ENCODE measurements around the gene CFHR5. TPM values are rescaled to one million over a fixed set of nuclear protein-coding genes. Genes with fewer than 3 reads are reported as not detected.
"Not testable (repeated sequence)": the region's sequence is repeated elsewhere in the genome, so short reads cannot be mapped to it uniquely, and the experiment has no call there.

The CFHR5 gene
- total RNA-seq: not detected
- long read RNA-seq: 0 reads

DNA sequence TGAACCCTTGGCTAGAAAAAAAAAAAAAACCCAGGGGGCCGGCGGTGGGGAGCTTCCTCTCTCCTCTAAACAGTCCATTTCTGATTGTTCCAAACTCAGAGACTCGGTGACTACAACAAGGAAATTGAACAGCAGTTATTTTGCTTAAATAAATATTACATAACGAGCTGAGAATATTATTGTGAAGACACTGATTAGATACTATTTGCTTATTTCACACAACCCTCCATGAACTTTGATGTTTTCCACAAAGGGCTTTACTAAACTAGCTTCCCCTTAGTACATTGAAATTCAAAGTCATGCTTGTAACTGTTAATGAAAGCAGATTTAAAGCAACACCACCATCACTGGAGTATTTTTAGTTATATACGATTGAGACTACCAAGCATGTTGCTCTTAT, at the start of gene CFHR5:
Gene CFHR5 (plus strand): TSS at position 279 of the 400 bp plus-strand sequence. CDS start 109 bp downstream, at position 388.
- intact Hi-C loops (cut with DNase I): no loop called here
- DNase-seq: no peak
- no peak for ATAC-seq (ENCODE audit: poor library complexity)

DNA sequence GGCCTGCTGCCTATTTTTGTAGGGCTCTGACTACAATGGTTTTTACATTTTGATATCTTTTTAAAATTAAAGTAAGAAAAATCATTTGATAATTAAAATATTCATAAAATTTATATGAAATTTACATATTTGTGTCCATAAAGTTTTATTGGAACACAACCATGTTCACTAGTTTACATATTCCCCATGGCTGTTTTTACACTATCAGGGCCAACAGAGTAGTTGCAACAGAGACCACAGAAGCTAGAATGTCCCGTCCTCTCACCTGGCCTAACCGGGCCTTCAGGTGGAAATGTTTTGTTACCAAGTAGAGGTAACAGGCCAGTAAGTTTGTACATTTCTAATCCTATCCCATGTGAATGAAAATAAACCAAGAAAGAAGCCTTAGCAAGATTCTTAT, 44.5 kb upstream of the CFHR5 start:
- DNase-seq; ATAC-seq (ENCODE audit: poor library complexity); intact Hi-C loops (cut with DNase I): not testable (repeated sequence)

DNA sequence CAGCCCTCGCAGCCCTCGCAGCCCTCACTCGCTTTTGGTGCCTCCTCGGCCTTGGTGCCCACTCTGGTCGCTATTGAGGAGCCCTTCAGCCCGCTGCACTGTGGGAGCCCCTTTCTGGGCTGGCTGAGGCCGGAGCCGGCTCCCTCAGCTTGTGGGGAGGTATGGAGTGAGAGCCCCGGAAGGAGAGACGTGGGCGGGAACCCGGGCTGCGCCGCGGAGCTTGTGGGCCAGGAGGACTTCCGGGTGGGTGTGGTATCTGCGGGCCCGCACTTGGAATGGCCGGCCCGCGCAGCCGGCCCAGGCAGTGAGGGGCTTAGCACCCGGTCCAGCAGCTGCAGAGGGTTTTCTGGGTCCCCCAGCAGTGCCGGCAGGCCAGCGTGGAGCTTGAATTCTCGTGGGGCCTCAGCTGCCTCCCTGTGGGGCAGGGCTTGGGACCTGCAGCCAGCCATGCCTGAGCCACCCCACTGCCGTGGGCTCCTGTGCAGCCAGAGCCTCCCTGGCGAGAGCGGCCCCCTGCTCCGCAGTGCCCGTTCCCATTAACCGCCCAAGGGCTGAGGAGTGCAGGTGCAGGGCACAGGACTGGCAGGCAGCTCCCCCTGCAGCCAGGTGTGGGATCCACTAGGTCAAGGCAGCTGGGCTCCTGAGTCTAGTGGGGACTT, 43.7 kb upstream of the CFHR5 start:
- DNase-seq (peak; percentile 29), ATAC-seq (ENCODE audit: poor library complexity) (no peak)
- intact Hi-C loops (cut with DNase I): no loop called here

DNA sequence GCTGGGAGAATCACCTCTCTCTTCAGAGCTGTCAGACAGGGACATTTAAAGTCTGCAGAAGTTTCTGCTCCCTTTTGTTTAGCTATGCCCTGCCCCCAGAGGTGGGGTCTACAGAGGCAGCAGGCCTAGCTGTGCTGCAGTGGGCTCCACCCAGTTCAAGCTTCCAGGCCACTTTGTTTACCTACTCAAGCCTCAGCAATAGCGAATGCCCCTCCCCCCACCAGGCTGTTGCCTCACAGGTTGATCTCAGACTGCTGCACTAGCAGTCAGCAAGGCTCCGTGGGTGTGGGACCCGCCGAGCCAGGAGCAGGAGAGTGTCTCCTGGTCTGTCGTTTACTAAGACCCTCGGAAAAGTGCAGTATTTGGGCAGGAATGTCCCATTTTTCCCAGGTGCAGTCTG, 35.9 kb upstream of the CFHR5 start:
- DNase-seq; ATAC-seq (ENCODE audit: poor library complexity); intact Hi-C loops (cut with DNase I): not testable (repeated sequence)

DNA sequence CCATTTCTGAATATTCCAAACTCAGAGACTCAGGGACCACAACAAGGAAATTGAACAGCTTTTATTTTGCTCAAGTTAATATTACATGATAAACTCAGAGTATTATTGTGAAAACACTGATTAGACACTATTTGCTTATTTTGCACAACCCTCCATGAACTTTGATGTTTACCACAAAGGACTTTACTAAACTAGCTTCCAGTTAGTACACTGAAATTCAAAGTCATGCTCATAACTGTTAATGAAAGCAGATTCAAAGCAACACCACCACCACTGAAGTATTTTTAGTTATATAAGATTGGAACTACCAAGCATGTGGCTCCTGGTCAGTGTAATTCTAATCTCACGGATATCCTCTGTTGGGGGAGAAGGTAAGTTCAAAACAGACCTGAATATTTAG, 33.8 kb upstream of the CFHR5 start, which contains the start of gene CFHR2:
Gene CFHR2 (plus strand): TSS at position 171 of the 400 bp plus-strand sequence. CDS start 143 bp downstream, at position 314.
- DNase-seq; ATAC-seq (ENCODE audit: poor library complexity); intact Hi-C loops (cut with DNase I): not testable (repeated sequence)

DNA sequence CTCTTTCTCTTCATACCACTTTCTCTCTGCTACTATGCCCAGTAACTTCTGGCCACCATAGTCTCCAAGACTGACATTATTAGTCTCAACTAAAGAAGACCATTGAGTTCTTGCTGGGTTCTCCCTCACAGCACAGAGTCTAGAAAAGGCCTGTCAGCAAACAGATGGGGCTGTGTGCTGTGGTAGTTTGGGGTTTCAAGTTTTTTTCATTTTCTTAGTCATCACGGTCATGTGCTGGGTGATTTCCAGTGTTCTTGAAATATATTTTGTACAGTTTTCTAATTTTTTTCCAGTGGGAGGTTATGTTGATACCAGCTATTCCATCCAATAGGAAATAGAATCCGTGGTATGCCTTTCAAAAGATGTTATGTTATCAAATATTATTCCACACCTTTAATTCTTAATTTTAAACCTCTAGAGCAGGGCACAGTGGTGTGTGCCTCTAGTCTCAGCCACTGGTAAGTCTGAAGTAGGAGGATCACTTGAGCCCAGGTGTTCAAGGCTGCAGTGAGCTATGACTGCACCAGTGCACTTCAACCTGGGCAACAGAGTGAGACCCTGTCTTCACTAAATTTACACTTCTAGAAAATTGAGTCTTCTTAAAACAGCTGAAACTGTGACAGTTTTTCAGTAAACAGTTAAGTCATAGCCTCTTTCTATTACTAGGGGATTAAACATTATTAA, 25.5 kb upstream of the CFHR5 start:
- DNase-seq (no peak), ATAC-seq (ENCODE audit: poor library complexity) (no peak)
- intact Hi-C loops (cut with DNase I): no loop called here

DNA sequence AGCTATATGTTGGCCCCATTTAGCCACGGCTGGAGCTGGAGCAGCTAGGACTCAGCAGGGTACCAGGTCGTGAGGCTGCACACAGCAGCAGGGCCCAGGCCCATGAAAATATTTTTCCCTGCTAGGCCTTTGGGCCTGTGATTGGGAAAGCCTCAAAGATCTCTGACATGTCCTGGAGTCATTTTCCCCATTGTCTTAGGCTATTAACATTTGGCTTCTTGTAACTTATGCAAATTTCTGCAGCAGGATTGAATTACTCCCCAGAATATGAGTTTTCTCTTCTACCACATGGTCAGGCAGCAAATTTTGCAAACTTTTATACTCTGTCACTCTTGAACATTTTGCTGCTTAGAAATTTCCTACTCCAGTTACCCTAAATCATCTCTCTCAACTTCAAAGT, 22.6 kb upstream of the CFHR5 start:
- no peak for ATAC-seq (ENCODE audit: poor library complexity)
- no peak for DNase-seq
- intact Hi-C loops (cut with DNase I): no loop called here

DNA sequence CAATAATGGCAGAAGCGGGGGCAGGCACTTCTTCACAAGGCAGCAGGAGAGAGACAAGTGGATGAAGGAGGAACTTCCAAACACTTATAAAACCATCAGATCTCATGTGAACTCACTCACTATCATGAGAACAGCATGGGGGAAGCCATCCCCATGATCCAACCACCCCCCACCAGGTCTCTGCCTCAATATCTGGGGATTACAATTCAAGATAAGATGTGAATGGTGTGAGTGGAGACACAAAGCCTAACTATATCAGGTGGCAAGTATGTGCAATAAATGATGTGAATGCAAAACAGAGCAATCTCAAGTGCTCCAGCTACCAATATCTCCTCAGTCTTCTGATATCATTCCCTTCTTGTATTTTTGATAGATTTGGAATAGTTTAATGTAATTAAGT, 21.4 kb upstream of the CFHR5 start:
- ATAC-seq (ENCODE audit: poor library complexity): no peak
- intact Hi-C loops (cut with DNase I): no loop called here
- DNase-seq: no peak

DNA sequence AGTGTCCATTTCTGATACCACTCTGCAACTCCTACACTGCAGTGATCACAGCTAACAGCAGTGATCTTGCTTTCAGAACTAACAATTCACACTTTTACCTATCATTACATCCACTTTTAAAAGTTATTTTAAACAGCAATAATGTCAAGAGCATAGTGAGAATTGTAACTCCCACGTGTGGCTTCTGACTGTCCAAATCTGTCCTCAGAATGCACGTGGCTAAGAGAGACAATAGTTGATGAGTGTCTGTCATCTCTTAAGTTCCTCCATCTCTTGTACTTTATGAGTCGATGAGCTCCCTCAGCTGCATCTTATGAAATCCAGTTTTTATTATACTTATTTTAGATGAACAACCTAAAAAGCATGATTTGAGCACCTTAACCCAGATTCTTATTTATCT, 16.5 kb upstream of the CFHR5 start:
- intact Hi-C loops (cut with DNase I): no loop called here
- no peak for DNase-seq
- ATAC-seq (ENCODE audit: poor library complexity): no peak

DNA sequence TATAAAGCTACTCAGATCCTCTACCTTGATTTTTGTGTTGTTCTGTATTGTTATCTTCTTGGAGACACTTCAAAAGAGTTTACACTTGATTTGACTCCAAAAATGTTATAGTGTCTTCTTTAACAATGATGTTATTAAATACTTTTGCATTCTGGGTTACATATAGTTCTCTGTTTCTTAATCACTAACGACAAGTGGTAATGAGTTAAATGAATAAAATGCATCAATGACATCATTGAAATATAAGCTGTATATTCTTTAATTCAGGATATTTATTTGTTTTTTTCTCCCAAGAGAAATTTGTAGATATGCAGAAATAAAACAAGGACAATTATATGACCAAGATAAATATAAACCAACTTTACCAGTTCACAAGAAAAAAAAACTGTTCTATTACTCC, 7.2 kb upstream of the CFHR5 start:
- intact Hi-C loops (cut with DNase I): no loop called here
- ATAC-seq (ENCODE audit: poor library complexity) (no peak), DNase-seq (no peak)

DNA sequence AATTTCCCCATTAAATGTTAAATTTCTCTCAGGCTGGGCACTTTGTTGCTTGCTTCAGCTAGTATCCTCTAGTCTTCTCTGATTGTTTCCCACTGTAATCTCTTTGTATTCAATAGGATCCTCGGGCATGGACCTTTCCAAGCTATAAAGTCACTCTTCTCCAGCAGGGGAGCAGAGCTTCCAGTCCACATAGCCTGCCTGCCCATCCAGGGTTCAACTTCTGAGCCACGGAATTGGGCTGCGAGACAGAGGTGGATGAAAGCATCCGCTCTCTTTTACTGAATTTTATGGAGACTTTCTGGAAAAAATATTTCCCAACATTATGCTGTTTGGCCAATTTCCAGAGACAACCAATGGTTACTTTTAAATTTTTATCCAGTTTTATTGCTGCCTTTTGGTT, 1.1 kb upstream of the CFHR5 start:
- DNase-seq (no peak), ATAC-seq (ENCODE audit: poor library complexity) (no peak)
- intact Hi-C loops (cut with DNase I): no loop called here

DNA sequence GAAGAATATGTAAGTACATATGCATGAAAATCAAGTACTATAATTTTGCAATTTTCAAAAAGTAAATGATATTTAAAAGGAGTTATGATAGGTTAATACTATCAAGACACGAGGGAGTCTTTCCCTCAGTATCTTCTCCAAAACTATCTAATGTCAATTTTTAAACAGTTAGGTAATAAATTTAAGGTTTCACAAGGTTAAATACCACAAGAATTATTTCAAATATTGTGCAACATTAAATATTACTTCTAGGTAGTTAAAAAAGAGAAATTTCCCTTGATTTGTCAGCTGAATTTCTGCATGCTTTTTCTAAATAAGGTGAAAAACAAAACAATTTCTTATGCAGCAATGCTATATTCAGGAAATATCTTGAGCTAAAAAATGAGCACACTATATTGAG, 3.5 kb downstream of the CFHR5 start:
- ATAC-seq (ENCODE audit: poor library complexity) (no peak), DNase-seq (no peak)
- intact Hi-C loops (cut with DNase I): no loop called here

DNA sequence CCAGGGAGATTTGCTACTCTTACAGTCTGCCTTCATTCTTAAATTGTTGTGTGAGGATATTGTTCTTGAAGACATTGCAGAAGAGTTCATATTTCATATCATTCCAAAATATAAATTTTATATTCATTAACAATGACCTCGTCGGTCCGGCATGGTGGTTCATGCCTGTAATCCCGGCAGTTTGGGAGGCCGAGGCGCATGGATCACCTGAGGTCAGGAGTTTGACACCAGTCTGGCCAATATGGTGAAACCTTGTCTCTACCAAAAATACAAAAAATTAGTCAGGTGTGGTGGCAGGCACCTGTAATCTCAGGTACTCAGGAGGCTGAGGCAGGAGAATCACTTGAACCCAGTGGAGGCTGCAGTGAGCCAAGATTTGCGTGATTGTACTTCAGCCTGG, 4.9 kb downstream of the CFHR5 start:
- ATAC-seq (ENCODE audit: poor library complexity); intact Hi-C loops (cut with DNase I); DNase-seq: not testable (repeated sequence)

DNA sequence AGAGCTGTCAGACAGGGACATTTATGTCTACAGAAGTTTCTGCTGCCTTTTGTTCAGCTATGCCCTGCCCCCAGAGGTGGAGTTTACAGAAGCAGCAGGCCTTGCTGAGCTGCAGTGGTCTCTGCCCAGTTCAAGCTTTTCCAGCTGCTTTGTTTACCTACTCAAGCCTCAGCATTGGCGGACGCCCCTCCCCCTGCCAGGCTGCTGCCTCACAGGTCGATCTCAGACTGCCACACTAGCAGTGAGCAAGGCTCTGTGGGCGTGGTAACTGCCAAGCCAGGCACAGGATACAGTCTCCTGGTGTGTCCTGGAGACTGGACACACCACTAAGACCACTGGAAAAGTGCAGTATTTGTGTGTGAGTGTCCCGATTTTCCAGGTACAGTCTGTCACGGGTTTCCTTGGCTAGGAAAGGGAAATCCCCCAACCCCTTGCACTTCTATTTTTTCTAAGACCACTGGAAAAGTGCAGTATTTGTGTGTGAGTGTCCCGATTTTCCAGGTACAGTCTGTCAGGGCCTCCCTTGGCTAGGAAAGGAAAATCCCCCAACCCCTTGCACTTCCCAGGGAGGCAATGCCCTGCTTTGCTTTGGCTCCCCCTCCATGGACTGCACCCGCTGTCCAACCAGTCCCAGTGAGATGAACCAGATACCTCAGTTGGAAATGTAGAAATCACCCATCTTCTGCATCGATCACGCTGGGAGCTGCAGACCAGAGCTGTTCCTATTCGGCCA, 14.7 kb downstream of the CFHR5 start:
- ATAC-seq (ENCODE audit: poor library complexity); DNase-seq; intact Hi-C loops (cut with DNase I): not testable (repeated sequence)

DNA sequence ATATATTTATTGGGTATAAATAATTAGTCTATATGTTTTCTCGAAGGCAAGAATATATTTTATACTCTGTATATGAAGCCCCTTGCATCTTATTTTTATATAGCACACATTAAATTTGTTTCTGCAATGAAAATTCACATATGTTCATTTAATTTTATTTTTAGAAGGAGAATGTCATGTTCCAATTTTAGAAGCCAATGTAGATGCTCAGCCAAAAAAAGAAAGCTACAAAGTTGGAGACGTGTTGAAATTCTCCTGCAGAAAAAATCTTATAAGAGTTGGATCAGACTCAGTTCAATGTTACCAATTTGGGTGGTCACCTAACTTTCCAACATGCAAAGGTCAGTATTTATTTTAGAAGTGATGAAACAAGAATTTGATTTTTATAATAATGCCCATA, 16.6 kb downstream of the CFHR5 start:
- no peak for DNase-seq
- ATAC-seq (ENCODE audit: poor library complexity): no peak
- intact Hi-C loops (cut with DNase I): no loop called here

DNA sequence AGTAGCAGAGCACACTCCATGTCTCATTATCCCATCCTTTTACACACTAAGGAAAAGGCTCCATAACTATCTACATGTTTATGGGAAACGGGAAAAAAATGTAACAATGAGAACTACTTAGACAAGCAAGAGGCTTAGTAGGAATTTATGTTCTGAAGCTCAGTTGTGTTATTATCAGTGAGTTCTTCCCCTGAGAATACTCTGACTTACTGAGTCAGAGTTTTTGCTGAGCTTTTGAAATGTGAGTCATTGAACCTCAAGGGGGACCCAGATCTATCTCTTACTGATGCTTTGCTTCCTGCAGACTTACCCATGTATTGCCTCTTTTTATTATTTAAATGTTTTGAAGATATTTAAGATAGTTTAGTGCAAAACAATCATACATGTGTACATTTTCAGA, 20.1 kb downstream of the CFHR5 start:
- ATAC-seq (ENCODE audit: poor library complexity) (no peak), DNase-seq (no peak)
- intact Hi-C loops (cut with DNase I): no loop called here

DNA sequence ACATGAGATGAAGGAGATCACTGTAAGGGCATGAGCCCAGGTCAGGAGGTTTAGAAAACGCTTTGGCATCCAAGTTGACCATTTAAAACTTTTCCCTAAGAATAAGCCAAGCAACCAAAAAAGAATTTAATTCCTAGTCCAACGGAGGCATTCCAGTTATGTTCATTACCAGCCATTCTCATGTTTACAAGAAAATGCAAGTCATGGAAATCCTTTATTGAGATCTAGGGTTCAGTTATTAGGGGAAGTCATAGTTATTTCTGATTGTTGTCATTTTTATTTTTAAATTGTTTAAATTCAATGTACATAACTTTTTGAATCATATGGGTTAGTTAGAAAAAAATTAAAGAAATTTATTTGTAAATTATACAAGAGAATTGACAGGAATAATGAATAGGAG, 24.5 kb downstream of the CFHR5 start:
- no peak for ATAC-seq (ENCODE audit: poor library complexity)
- intact Hi-C loops (cut with DNase I): no loop called here
- no peak for DNase-seq

DNA sequence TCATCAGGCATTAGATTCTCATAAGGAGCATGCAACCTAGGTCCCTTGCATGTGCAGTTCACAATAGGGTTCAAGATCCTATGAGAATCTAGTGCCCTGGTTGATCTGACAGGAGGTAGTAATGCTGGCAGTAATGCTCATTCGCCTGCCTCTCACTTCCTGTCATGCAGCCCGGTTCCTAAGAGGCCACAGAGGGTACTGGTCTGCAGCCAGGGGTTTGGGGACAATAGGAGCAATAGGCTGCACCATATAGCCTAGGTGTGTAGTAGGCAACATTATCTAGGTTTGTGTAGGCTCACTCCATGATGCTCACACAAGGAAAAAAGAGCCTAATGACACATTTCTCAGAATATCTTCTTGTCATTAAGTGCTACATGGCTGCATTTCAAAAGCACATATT, 25.8 kb downstream of the CFHR5 start:
- ATAC-seq (ENCODE audit: poor library complexity) (no peak), DNase-seq (no peak)
- intact Hi-C loops (cut with DNase I): no loop called here

DNA sequence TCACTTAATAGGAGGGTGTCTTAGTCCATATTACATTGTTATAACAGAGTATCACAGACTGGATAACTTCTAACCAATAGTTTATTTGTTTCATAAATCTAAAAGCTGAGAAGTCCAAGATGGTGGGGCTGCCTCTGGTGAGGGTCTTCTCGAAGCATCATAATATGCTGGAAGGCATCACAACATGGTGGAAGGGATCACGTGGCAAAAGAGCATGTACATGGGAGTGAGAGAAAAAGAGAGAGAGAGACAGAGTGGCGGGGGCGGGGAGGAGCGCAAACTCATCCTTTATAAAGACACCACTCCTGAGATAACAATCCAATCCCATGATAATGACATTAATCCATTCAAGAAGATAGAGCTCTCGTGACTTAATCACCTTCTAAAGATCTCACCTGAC, 31.5 kb downstream of the CFHR5 start:
- no peak for DNase-seq
- no peak for ATAC-seq (ENCODE audit: poor library complexity)
- intact Hi-C loops (cut with DNase I): no loop called here

DNA sequence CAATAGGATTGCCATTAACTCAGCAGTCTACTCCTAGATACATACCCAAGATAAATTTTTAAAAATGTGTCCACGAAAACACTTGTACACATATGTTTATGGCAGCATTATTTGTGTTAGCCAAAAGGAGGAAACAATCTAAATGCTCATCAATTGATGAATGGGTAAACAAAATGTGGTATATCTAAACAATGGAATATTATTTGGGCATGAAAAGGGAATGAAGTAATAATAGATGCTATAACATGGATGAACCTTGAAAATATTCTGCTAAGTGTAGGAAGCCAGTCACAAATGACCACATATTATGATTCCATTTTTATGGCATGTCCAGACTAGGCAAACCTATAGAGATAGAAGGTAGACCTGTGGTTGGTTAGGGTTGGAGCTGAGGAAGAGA, 34.3 kb downstream of the CFHR5 start:
- intact Hi-C loops (cut with DNase I): no loop called here
- ATAC-seq (ENCODE audit: poor library complexity) (no peak), DNase-seq (no peak)
